ENCODE data around the gene MGAT1.
A peak's percentile ranks its signal among the peaks of the same experiment; 100 is the strongest.
"Not testable (repeated sequence)": the region's sequence is repeated elsewhere in the genome, so short reads cannot be mapped to it uniquely, and the experiment has no call there.

MGAT1 gene

GRCh38 chr5:180802325-180803180, at the start of gene MGAT1:
TSS of gene MGAT1 (minus strand) at chr5:180802806. CDS start at chr5:180792971, 9,835 bp downstream.
- peak; percentile 88 for DNase-seq

- no peak for DNase-seq
These were observed 48.0 kb upstream of the MGAT1 start for GRCh38 chr5:180850434-180851078.

GRCh38 chr5:180849827-180850226, 47.2 kb upstream of the MGAT1 start:
- no peak for DNase-seq

DNA sequence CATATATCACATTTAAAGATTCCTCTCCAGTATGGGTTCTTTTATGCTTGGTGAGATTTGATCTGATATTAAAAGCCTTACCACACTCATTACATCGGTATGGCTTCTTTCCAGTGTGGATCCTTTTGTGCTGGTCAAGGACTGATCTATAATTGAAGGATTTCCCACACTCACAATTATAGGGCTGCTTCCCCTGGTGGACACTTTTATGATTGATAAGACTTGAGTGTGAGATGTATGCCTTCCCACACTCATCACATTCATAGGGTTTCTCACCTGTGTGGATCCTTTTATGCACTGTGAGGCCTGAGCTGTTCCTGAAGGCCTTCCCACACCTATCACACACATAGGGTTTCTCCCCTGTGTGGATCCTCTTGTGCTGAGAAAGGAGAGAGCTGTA, 46.3 kb upstream of the MGAT1 start:
- no peak for DNase-seq

- DNase-seq = no peak
These were observed 45.7 kb upstream of the MGAT1 start for GRCh38 chr5:180848265-180848664.

DNA sequence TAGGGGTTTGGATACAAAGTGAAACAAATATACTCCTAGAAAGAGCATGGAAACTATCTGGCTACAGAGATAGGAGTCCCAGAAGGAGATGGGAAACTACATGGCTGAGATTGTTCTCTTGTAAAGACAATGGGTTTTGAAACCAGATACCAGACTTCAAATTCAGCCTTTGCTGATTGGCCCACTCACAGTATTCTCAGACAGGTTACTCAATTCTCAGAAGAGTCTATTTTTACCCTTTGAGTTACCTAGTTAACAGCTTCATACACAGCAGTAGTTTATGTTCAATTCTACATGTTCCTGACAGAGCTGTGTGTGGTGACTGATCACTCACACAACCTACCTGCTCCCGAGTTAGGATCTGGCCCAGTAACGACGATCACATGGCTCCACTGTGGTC, 44.4 kb upstream of the MGAT1 start:
- DNase-seq = no peak

- DNase-seq = no peak
These were observed 42.3 kb upstream of the MGAT1 start for GRCh38 chr5:180844858-180845257.

GRCh38 chr5:180844432-180844831, 41.8 kb upstream of the MGAT1 start:
- no peak for DNase-seq

GRCh38 chr5:180839935-180840334, 37.3 kb upstream of the MGAT1 start:
- DNase-seq = no peak

- DNase-seq = no peak
These were observed 36.6 kb upstream of the MGAT1 start for GRCh38 chr5:180839227-180839626.

DNA sequence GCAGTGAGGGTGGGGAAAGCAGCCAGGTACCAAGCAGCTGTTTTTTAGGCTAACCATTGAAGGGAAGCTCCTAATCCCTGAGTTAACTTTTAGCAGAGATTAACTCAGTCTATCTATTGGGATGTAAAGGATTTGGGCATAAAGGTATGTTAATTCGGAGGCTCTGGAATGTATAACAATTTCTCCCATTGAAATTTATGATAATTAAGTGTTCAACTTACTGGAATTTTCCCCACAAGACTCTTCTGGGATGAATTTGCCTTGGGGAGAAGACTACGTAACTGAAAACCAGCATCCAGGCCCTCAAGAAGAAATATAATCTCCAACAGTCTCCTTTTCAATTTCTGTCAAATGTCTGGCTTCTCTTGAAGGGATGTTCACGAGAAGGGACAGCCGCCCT, 34.9 kb upstream of the MGAT1 start:
- no peak for DNase-seq

GRCh38 chr5:180832638-180833068, 30.0 kb upstream of the MGAT1 start:
- peak; percentile 65 for DNase-seq

- DNase-seq = peak; percentile 86
These were observed 28.8 kb upstream of the MGAT1 start for GRCh38 chr5:180831139-180832093.

DNA sequence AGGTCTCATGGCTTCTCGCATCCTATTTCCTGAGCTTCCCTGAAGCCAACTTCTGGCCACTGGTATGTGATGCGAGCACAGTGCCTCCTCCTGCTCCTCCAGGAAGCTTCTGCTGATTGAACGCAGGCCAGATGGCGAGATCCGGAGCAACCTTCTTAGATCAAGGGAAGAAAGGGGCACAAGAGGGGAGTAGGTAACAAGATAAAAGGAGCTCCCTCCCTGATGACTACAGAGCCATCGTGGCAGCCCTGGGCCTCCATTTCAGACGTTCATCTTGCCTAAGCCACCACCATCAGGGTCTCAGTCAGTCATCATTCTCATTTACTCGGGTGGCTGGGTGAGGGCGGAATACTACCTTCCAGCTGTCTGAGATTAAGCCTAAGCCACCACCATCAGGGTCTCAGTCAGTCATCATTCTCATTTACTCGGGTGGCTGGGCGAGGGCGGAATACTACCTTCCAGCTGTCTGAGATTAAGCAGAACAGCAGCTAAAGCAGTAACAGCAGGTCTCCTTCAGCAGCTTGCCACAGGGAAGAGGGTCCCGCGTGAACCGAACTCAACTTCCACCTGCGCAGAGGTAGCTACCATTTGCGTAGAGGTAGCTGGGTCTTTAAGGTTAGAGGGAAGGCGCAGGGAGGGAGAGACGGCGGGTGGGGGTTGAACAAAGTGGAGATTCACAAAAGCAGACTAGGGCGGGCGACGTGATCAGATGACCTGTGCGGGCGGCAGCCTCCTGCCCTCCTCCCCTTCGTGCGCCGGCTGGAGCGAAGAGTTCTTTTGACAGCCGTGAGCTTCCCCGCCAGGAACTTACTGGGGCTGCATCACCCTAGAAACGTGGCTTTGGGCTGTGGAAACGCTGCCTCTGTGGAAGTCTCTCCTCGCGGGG, 27.9 kb upstream of the MGAT1 start:
- DNase-seq = peak; percentile 82

- no peak for DNase-seq
These were observed 27.1 kb upstream of the MGAT1 start for GRCh38 chr5:180829726-180830125.

DNA sequence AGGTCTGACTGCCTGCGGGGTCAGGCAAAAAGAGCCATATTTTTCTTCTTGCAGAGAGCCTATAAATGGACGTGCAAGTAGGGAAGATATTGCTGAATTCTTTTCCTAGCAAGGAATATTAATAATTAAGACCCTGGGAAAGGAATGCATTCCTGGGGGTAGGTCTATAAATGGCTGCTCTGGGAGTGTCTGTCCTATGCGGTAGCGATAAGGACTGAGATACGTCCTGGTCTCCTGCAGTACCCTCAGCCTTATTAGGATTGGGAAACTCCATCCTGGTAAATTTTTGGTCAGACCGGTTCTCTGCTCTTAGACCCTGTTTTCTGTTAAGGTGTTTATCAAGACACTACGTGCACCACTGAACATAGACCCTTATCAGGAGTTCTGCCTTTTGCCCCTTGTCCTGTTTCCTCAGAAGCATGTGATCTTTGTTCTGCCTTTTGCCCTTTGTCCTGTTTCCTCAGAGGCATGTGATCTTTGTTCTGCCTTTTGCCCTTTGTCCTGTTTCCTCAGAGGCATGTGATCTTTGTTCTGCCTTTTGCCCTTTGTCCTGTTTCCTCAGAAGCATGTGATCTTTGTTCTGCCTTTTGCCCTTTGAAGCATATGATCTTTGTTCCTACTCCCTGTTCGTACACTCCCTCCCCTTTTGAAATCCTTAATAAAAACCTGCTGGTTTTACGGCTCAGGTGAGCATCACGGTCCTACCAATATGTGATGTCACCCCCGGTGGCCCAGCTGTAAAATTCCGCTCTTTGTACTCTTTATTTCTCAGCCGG, 26.3 kb upstream of the MGAT1 start:
- DNase-seq = not testable (repeated sequence)

GRCh38 chr5:180827374-180827773, 24.8 kb upstream of the MGAT1 start:
- DNase-seq = not testable (repeated sequence)

DNA sequence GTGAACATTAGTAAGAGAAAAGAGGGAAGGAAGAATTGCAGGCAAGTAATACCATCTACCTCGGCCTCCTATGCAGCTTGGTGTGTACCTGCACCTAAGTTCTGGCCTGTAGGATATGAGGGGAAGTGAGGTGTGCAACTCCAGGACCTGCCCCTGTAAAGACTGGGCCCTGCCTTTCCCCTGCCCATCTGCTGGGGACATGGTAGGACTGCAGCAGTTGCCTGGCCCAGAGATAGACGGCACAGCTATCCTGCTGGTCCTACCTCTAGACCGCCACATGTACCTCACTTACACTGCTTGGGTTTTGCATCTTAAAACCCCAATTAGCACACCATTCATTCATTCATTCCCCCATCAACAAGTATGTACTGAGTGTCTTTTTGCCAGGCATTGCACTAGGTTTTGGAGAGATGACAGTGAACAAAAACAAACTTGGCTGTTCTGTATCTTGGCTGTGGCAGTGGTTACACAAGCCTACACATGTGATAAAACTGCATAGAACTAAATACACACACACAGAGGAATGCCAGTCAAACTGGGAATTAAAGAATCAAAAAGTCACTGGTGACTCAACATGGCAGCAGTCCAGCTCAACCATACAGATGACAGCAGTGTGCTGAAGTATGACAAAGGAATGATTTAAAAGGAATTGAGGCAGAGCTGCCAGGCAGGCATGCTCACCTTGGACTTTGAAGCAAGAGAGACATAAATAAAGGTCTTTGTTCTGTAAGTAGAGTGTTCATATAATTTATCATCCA, 23.3 kb upstream of the MGAT1 start:
- no peak for DNase-seq

- no peak for DNase-seq
These were observed 22.2 kb upstream of the MGAT1 start for GRCh38 chr5:180824630-180825476.

Measured in CD4-positive, alpha-beta T cell treated with Interleukin-17A for 4 hours (primary cell).